K562 (cell line): ENCODE measurements around the gene GSG1.

ENCODE experiments used
- ATF2 ChIP-seq: sonication (generic); formaldehyde crosslinking; IDR thresholded peaks from 2 replicates; pipeline ENCODE4 v1.8.1; 2022; ENCODE audit warnings: missing genetic modification reagents
- E2F6 ChIP-seq, 2 experiments: IDR thresholded peaks; 2 replicates each; pipeline ENCODE4 v1.6.1; 2011; ENCODE audit warnings: borderline replicate concordance in 1 of 2, control low read depth in 1 of 2, low read depth in 1 of 2, low read length in 1 of 2, mild to moderate bottlenecking in 1 of 2, mixed read lengths in 1 of 2, moderate library complexity in 1 of 2; ENCODE audit not compliant: insufficient read depth in 1 of 2, insufficient read length in 1 of 2, poor library complexity in 1 of 2, severe bottlenecking in 1 of 2; ENCODE audit errors: extremely low read depth in 1 of 2
- IRF1 ChIP-seq: sonication (generic); formaldehyde crosslinking; IDR thresholded peaks from 2 replicates; pipeline ENCODE4 v1.8.0; 2022; ENCODE audit warnings: missing genetic modification reagents, mild to moderate bottlenecking, borderline replicate concordance
- POLR2AphosphoS5 ChIP-seq: IDR thresholded peaks from 2 replicates; pipeline ENCODE4 v1.6.1; 2011; ENCODE audit warnings: mild to moderate bottlenecking, low read depth, low read length, moderate library complexity; ENCODE audit not compliant: control insufficient read depth, insufficient read depth
- RBFOX2 ChIP-seq: fragments of 200-400 bp; formaldehyde crosslinking; IDR thresholded peaks from 2 replicates; pipeline ENCODE4 v1.6.1; 2017; ENCODE audit warnings: low read depth, mild to moderate bottlenecking, low read length, moderate library complexity

- TF ChIP-seq POLR2AphosphoS5 (no peak), E2F6 (IDR thresholded peaks at IDR 0.05; ENCODE audit: borderline replicate concordance in 1 of 2, extremely low read depth in 1 of 2, insufficient read depth in 1 of 2, insufficient read length in 1 of 2, low read depth in 1 of 2, low read length in 1 of 2, poor library complexity in 1 of 2, severe bottlenecking in 1 of 2) (no peak), IRF1 (no peak), ATF2 (CRISPR knock-in tag) (no peak), RBFOX2 (no peak)
Measured at GRCh38 chr12:13038491-13039161, 64.8 kb downstream of the GSG1 start.
